Natural killer cell (primary cell): Measurements from ENCODE around the gene ATAD1. TPM values are rescaled to one million over a fixed set of nuclear protein-coding genes. Genes with fewer than 3 reads are reported as not detected.
A peak's percentile ranks its signal among the peaks of the same experiment; 100 is the strongest.
"Not testable (repeated sequence)": the region's sequence is repeated elsewhere in the genome, so short reads cannot be mapped to it uniquely, and the experiment has no call there.

Experiments used
- ATAC-seq, 3 donors: fragments of 150-1000 bp in 2 of 3; fragments of 200-7000 bp in 1 of 3; cut with Tn5 transposase; 1 replicate in 1 of 3; 2 replicates in 2 of 3; pipeline ENCODE4 v1.10.0; 2021; ENCODE audit warnings: mild to moderate bottlenecking in 2 of 3, moderate library complexity in 2 of 3
- DNase-seq, 2 donors: peaks; one replicate each; pipeline versions ENCODE4 v3.0.0 to v3.0.0-alpha.2; 2013 to 2021; ENCODE audit warnings: mixed read lengths in 1 of 2
- H3K27ac ChIP-seq: one replicate; pipeline ENCODE4 v1.5.1; 2013; ENCODE audit warnings: mild to moderate bottlenecking, low read length
- H3K27me3 ChIP-seq: one replicate; pipeline ENCODE4 v1.6.1; 2013; ENCODE audit warnings: low read length; ENCODE audit not compliant: control insufficient read depth, insufficient read depth
- H3K36me3 ChIP-seq: one replicate; pipeline ENCODE4 v1.6.1; 2013; ENCODE audit warnings: low read length; ENCODE audit not compliant: control insufficient read depth, insufficient read depth
- H3K4me1 ChIP-seq: one replicate; pipeline ENCODE4 v1.6.1; 2013; ENCODE audit warnings: low read length; ENCODE audit not compliant: control insufficient read depth, insufficient read depth
- H3K4me3 ChIP-seq: one replicate; pipeline ENCODE4 v1.5.1; 2013; ENCODE audit warnings: low read length
- H3K9me3 ChIP-seq: one replicate; pipeline ENCODE4 v1.6.1; 2013; ENCODE audit warnings: low read length; ENCODE audit not compliant: control insufficient read depth, insufficient read depth
- H3K27ac Mint-ChIP-seq, 2 donors: one replicate each; pipeline ENCODE4 v1.8.0; 2022; ENCODE audit warnings: mild to moderate bottlenecking in 2 of 2, mixed read lengths in 2 of 2, moderate library complexity in 1 of 2
- H3K27me3 Mint-ChIP-seq, 2 donors: one replicate each; pipeline ENCODE4 v1.8.0; 2022; ENCODE audit warnings: low read depth in 2 of 2, mixed read lengths in 2 of 2
- H3K36me3 Mint-ChIP-seq: one replicate; pipeline ENCODE4 v1.8.0; 2022; ENCODE audit warnings: mixed read lengths
- H3K4me1 Mint-ChIP-seq, 2 donors: one replicate each; pipeline ENCODE4 v1.8.0; 2022; ENCODE audit warnings: mixed read lengths in 2 of 2
- H3K4me3 Mint-ChIP-seq: one replicate; pipeline ENCODE4 v1.8.0; 2022; ENCODE audit warnings: mild to moderate bottlenecking, moderate library complexity, mixed read lengths
- H3K9me3 Mint-ChIP-seq, 2 donors: one replicate each; pipeline ENCODE4 v1.8.0; 2022; ENCODE audit warnings: mixed read lengths in 2 of 2
- WGBS: methylation state at CpG from one replicate; pipeline ENCODE4 v1.1.7; 2013; ENCODE audit warnings: missing lambda C conversion rate; ENCODE audit not compliant: insufficient coverage; 5-methylcytosine and 5-hydroxymethylcytosine counted together
- intact Hi-C: fragments of 100-400 bp; cut with micrococcal nuclease; formaldehyde crosslinking; loops from one replicate; pipeline ENCODE4 v1.14.2; 2022
- total RNA-seq, 4 donors: library from RNA; stranded (reverse); fragments of 120-200 nt in 1 of 4; gene quantifications; one replicate each; pipeline versions ENCODE4 v1.2.3 to v1.2.4, GENCODE V29; 2013 to 2022
- TF ChIP-seq, protein P1 (sequence below): fragments of 200-600 bp; IDR thresholded peaks from one replicate; pipeline ENCODE4 v1.8.0; 2022; ENCODE audit warnings: antibody characterized with exemption

Gene ATAD1
- total RNA-seq, 3 donors from 2014 or later (not counting 1 experiment from before 2014, with no cell fraction given): 37.5 to 55.2 (median 43.0) TPM

DNA sequence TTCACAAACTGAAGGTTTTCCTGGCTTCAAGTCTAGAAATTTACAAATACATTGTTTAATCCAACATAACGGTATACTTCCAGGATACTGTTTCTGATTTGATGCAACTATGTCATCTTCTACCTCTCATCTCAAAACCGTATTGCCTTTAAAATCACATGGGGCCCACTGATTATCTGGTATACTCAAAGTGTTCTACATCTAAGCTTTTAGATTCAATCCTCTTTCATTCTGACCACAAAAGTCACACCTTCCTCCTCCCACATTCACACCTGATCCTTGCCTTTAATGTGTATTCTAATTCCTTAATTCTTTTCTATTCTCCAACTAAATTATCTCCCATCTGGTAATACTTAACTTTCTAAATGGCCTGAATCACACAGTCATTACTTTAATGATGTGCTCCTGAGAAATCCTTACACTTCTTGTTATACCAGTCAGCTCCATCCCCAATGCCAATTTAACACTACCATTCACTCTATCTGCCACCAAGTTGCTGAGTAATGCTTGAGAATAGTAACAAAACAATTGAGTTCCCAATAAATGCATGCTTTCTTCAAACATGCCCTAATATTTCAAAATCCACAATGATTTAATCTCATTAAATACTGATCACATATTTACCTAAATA lies 13.0 kb downstream of the ATAD1 start:
- H3K27ac Mint-ChIP-seq: peak overlapping the region; percentile 1 to 44
- Histone ChIP-seq H3K36me3 (peaks cover 16% of the 10 kb centered on the region), H3K27ac (no peak overlapping the region), H3K4me1 (no peaks in the 10 kb centered on the region), H3K4me3 (no peak overlapping the region), H3K9me3 (no peaks in the 10 kb centered on the region), H3K27me3 (no peaks in the 10 kb centered on the region)
- peaks cover 36 to 48% of the 10 kb centered on the region in 2 donors for H3K4me1 Mint-ChIP-seq
- H3K4me3 Mint-ChIP-seq: no peak overlapping the region
- intact Hi-C loops: no loop called here
- ATAC-seq (no peak), DNase-seq (peak in 1 of 2 donors; percentile 10)
- no peaks in the 10 kb centered on the region for H3K27me3 Mint-ChIP-seq
- TF ChIP-seq, protein P1, sequence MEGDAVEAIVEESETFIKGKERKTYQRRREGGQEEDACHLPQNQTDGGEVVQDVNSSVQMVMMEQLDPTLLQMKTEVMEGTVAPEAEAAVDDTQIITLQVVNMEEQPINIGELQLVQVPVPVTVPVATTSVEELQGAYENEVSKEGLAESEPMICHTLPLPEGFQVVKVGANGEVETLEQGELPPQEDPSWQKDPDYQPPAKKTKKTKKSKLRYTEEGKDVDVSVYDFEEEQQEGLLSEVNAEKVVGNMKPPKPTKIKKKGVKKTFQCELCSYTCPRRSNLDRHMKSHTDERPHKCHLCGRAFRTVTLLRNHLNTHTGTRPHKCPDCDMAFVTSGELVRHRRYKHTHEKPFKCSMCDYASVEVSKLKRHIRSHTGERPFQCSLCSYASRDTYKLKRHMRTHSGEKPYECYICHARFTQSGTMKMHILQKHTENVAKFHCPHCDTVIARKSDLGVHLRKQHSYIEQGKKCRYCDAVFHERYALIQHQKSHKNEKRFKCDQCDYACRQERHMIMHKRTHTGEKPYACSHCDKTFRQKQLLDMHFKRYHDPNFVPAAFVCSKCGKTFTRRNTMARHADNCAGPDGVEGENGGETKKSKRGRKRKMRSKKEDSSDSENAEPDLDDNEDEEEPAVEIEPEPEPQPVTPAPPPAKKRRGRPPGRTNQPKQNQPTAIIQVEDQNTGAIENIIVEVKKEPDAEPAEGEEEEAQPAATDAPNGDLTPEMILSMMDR: no peak
- H3K9me3 Mint-ChIP-seq: no peaks in the 10 kb centered on the region
- H3K36me3 Mint-ChIP-seq: peaks cover 18% of the 10 kb centered on the region
- WGBS: 66% methylated on average over 2 of the region's 2 CpGs

DNA sequence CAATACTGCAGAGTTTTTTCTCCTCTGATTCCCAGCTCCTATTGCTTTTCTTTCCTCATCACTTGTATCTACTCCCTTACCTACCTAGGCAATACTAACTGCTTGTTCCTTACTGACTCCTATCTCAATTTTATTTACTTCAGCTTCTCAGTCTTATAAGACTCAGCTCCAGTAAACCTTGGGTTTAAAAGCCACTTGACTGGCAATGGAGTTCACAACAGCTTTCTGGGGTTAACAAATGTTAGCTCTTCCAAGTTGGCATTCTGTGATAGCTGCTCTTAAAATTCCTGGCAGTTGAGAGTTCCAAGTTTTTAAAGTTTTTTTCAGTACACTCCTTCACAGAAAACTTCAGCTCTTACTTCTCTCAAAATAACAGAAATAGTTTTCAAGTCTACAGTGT lies 14.2 kb downstream of the ATAD1 start:
- no peaks in the 10 kb centered on the region for H3K9me3 ChIP-seq
- no peaks in the 10 kb centered on the region for H3K27me3 ChIP-seq
- H3K27ac Mint-ChIP-seq: peak overlapping the region in 1 of 2 donors; percentile 3
- no peak for DNase-seq
- no peaks in the 10 kb centered on the region for H3K27me3 Mint-ChIP-seq
- H3K27ac ChIP-seq: no peak overlapping the region
- intact Hi-C loops: no loop called here
- TF ChIP-seq, protein P1: no peak
- no peaks in the 10 kb centered on the region for H3K4me1 ChIP-seq
- H3K4me1 Mint-ChIP-seq: peaks cover 40 to 55% of the 10 kb centered on the region in 2 donors
- H3K36me3 Mint-ChIP-seq: peaks cover 18% of the 10 kb centered on the region
- no peak overlapping the region for H3K4me3 ChIP-seq
- H3K36me3 ChIP-seq: peaks cover 11% of the 10 kb centered on the region
- no peak for ATAC-seq
- H3K4me3 Mint-ChIP-seq: no peak overlapping the region
- H3K9me3 Mint-ChIP-seq: no peaks in the 10 kb centered on the region

DNA sequence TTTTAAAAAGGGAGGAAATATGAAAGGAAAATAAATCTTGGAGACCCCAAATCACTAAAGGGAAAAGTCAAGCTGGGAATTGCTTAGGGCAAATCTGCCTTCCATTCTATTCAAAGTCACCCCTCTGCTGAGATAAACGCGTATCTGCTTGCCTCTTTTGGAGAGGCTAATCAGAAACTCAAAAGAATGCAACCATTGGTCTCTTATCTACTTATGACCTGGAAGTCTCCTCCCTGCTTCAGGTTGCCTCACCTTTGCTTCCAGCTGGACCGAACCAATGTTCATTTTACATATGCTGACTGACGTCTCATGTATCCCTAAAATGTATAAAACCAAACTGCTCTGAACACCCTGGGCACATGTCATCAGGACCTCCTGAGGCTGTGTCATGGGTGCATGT lies 14.7 kb downstream of the ATAD1 start:
- Mint-ChIP-seq H3K36me3 (peaks cover 18% of the 10 kb centered on the region), H3K27ac (peak overlapping the region in 1 of 2 donors; percentile 3), H3K4me1 (peaks cover 45 to 60% of the 10 kb centered on the region in 2 donors), H3K9me3 (no peaks in the 10 kb centered on the region), H3K4me3 (no peak overlapping the region), H3K27me3 (no peaks in the 10 kb centered on the region)
- DNase-seq (no peak), ATAC-seq (no peak)
- Histone ChIP-seq H3K4me1 (no peaks in the 10 kb centered on the region), H3K36me3 (peaks cover 8% of the 10 kb centered on the region), H3K4me3 (no peak overlapping the region), H3K27me3 (no peaks in the 10 kb centered on the region), H3K9me3 (no peaks in the 10 kb centered on the region), H3K27ac (no peak overlapping the region)
- WGBS: 100% methylated on average over 4 of the region's 4 CpGs
- intact Hi-C loops: no loop called here
- TF ChIP-seq, protein P1: no peak

DNA sequence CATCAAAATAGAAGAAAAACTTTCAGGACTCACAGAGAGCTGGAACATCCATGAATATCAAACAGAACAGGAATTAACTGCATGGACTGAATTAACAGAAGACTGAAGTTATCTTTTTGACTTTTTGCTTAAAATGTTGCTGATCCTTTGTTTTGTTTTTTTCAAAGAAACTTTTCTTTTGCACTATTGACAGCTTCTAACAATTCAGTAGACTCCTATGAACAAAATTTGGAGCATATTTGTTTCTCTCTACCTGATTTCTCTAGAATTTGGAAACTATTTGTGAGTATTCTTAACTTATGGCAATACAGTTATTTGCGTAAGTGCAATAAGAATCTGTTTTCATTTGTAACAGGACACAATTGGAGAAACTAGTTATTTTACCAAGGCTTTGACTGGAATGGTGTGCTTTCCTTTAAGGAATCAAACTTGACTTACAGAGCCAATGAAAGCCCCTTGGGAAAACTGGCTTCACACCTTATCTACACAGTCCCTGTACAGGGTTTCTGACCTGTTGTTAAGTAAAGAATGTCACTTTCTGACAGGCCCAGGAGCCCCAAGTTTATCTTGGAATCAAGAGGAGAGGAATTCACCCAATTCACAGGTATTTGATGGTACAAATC lies 16.1 kb downstream of the ATAD1 start:
- WGBS: 100% methylated on average over 1 of the region's 1 CpG
- peaks cover 56 to 68% of the 10 kb centered on the region in 2 donors for H3K4me1 Mint-ChIP-seq
- H3K4me3 ChIP-seq, H3K36me3 ChIP-seq, H3K9me3 Mint-ChIP-seq, intact Hi-C loops, H3K27ac ChIP-seq, DNase-seq, ATAC-seq, H3K9me3 ChIP-seq, H3K27ac Mint-ChIP-seq, H3K4me3 Mint-ChIP-seq, H3K4me1 ChIP-seq, H3K27me3 ChIP-seq, H3K27me3 Mint-ChIP-seq: not testable (repeated sequence)
- H3K36me3 Mint-ChIP-seq: peaks cover 18% of the 10 kb centered on the region
